ENCODE results near the gene DHRSX. TPM values are rescaled to one million over a fixed set of nuclear protein-coding genes. Genes with fewer than 3 reads are reported as not detected.
"Not testable (repeated sequence)": the region's sequence is repeated elsewhere in the genome, so short reads cannot be mapped to it uniquely, and the experiment has no call there.

Gene DHRSX
- polyA plus RNA-seq, 12 donors, result 10.4 to 31.5 (median 12.3) TPM; not detected in 1

- DNase-seq, result no peak
Observed at GRCh38 chrX:2318371-2318770, 182.4 kb downstream of the DHRSX start.

DNA sequence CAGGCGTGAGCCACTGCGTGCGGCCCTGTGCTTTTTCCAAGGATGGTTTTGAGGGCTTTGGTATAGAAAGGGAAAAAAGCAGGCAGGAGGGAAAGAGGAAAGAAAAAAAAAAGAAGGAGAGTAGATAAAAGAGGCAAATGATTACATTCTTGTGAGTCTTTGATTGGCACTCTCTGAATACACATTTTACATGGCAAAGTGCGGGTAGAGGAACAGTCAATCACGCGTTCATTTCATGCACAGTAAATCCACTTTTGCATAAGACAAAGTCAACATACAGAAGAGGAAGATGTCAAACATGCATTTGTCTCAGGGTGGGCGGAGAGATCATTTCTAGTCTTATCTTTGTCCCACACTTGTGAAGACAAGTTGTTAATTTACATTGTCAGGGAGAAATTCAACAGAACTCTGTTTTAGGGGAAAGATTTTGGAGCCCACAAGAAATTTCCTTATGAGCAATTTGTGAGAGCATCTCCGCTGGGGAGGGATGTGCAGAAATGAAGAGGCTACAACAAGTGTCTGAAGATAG lies 183.2 kb downstream of the DHRSX start:
- DNase-seq, result no peak

DNA sequence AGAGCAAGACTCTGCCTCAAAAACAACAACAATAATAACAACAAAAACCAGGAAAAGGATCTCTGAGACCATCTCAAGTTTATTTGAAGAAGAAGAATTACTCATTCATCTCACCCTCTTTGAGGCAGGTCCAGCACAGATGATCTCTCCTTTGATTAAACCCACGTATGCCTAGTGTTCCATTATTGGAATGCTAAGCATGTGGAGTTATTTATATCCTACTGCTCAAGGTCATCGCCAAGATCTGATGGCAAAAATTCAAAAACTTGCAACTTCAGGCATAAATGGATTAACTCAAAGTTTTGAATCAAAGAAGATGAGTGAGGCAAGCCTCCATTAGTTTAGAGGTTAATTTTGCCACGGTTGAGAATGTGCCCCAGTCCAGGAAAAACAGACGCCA lies 184.2 kb downstream of the DHRSX start:
- DNase-seq, result no peak

GRCh38 chrX:2315434-2315833 lies 185.3 kb downstream of the DHRSX start:
- no peak for DNase-seq

- no peak for DNase-seq
Observed at GRCh38 chrX:2314831-2315365, 185.9 kb downstream of the DHRSX start.

- DNase-seq, result no peak
Observed at GRCh38 chrX:2313864-2314640, 186.7 kb downstream of the DHRSX start.

- not testable (repeated sequence) for DNase-seq
Observed at GRCh38 chrX:2312061-2312591, 188.7 kb downstream of the DHRSX start.

GRCh38 chrX:2311501-2311900 lies 189.3 kb downstream of the DHRSX start:
- DNase-seq, result no peak

GRCh38 chrX:2301901-2302300 lies 198.9 kb downstream of the DHRSX start:
- DNase-seq, result no peak

- no peak for DNase-seq
Observed at GRCh38 chrX:2299871-2300270, 200.9 kb downstream of the DHRSX start.

GRCh38 chrX:2286731-2287130 lies 214.0 kb downstream of the DHRSX start:
- no peak for DNase-seq

- no peak for DNase-seq
Observed at GRCh38 chrX:2284601-2285000, 216.2 kb downstream of the DHRSX start.

DNA sequence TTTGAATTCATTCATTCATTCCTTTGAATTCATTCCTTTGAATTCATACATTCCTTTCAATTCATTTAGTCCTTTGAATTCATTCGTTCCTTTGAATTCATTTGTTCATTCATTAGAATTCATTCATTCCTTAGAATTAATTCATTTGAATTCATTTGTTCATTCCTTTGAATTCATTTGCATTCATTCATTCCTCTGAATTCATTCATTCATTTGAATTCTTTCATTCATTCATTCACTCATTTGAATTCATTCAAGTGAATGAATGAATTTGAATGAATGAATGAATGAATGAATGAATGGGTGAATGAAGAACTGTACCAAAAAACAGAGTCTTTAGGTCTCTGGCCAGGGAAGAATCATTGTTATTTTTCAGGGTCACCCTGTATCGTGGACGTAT lies 216.6 kb downstream of the DHRSX start:
- no peak for DNase-seq

GRCh38 chrX:2283111-2283859 lies 217.5 kb downstream of the DHRSX start:
- no peak for DNase-seq

- DNase-seq, result no peak
Observed at GRCh38 chrX:2282490-2283090, 218.2 kb downstream of the DHRSX start.

- DNase-seq, result no peak
Observed at GRCh38 chrX:2272337-2272736, 228.4 kb downstream of the DHRSX start.

DNA sequence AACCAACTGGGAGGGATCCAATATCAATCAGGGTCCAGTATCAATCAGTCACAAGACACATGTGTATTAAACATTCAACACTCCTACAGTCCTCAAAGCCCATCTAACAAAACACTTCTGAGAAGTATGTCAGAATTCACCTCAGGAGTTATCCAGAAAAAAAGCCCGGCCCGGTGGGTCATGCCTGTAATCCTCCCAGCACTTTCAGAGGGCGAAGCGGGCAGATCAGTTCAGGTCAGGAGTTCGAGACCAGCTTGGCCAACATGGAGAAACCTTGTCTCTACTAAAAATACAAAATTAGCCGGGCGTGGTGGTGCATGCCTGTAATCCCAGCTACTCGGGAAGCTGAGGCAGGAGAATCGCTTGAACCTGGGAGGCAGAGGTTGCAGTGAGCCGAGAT lies 229.2 kb downstream of the DHRSX start:
- DNase-seq, result not testable (repeated sequence)

DNA sequence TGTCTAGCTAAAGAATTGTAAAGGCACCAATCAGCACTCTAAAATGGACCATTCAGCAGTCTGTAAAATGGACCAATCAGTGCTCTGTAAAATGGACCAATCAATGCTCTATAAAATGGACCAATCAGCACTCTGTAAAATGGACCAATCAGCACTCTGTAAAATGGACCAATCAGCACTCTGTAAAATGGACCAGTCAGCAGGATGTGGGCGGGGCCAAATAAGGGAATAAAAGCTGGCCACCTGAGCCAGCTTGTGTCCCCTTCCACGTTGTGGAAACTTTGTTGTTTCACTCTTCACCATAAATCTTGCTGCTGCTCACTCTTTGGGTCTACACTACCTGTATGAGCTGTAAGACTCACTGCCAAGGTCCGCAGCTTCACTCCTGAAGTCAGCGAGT lies 230.0 kb downstream of the DHRSX start:
- not testable (repeated sequence) for DNase-seq

GRCh38 chrX:2267890-2268289 lies 232.9 kb downstream of the DHRSX start:
- no peak for DNase-seq

DNA sequence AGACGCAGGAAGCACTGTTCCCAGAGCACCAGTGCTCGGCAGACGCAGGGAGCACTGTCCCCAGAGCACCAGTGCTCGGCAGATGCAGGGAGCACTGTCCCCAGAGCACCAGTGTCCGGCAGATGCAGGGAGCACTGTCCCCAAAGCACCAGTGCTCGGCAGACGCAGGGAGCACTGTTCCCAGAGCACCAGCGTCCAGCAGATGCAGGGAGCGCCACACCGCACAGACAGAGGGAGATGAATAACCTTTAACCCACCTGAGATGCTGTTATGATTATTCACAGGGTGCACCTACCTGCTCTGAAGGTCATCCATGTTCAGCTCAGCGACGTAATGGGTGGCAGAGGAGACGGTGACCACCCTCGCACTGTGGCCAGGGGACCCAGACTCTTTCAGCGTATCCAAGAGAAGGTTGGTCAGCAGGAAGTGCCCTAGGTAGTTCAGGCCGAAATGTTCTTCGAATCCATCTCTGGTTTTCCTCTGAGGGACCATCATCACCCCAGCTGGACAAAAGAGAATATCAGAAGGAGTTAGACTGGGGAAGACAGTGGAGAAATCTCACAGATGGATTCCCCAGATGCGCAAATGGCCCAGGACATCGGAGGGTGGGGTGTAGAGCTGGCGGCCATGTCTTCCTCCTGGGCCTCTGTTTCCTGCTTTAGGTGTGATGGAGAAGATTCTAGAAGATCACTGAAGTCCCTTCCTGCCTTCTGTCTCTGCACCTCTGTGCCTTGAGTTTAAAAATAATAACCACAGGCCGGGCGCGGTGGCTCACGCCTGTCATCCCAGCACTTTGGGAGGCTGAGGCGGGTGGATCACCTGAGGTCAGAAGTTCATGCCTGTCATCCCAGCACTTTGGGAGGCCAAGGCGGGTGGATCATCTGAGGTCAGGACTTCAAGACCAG lies 234.1 kb downstream of the DHRSX start:
- DNase-seq, result no peak
